Trophoblast cell (in vitro differentiated cells and primary cell): ENCODE measurements around the gene NOS1AP.

Experiments
- DNase-seq, 2 donors: peaks; one replicate each; pipeline ENCODE4 v3.0.0-alpha.2; 2016
- H2AFZ ChIP-seq: 2 replicates; pipeline ENCODE4 v1.6.1; 2013; ENCODE audit warnings: low read length, moderate library complexity, mild to moderate bottlenecking; ENCODE audit not compliant: insufficient read depth, poor library complexity
- H2AK5ac ChIP-seq: 2 replicates; pipeline ENCODE4 v1.6.1; 2013; ENCODE audit warnings: mild to moderate bottlenecking, low read length
- H2BK120ac ChIP-seq: 2 replicates; pipeline ENCODE4 v1.6.1; 2013; ENCODE audit warnings: low read length, mild to moderate bottlenecking, moderate library complexity; ENCODE audit not compliant: insufficient read depth, poor library complexity
- H2BK12ac ChIP-seq: 2 replicates; pipeline ENCODE4 v1.6.1; 2013; ENCODE audit warnings: mild to moderate bottlenecking, low read length, moderate library complexity
- H2BK5ac ChIP-seq: 2 replicates; pipeline ENCODE4 v1.6.1; 2013; ENCODE audit warnings: low read length, low read depth, moderate library complexity, mild to moderate bottlenecking; ENCODE audit not compliant: poor library complexity
- H3K14ac ChIP-seq: 2 replicates; pipeline ENCODE4 v1.6.1; 2013; ENCODE audit warnings: mild to moderate bottlenecking, low read length
- H3K18ac ChIP-seq: 2 replicates; pipeline ENCODE4 v1.6.1; 2013; ENCODE audit warnings: mild to moderate bottlenecking, low read length
- H3K23ac ChIP-seq: 2 replicates; pipeline ENCODE4 v1.6.1; 2013; ENCODE audit warnings: low read length
- H3K27ac ChIP-seq: 2 replicates; pipeline ENCODE4 v1.5.1; 2013; ENCODE audit warnings: low read depth, mild to moderate bottlenecking, inconsistent platforms, low read length, moderate library complexity
- H3K27me3 ChIP-seq: 2 replicates; pipeline ENCODE4 v1.6.1; 2013; ENCODE audit warnings: inconsistent platforms, mild to moderate bottlenecking, low read length, moderate library complexity; ENCODE audit not compliant: insufficient read depth
- H3K36me3 ChIP-seq, 2 experiments: 1 replicate in 1 of 2; 2 replicates in 1 of 2; pipeline ENCODE4 v1.6.1; 2013; ENCODE audit warnings: low read length in 2 of 2, mild to moderate bottlenecking in 2 of 2, moderate library complexity in 1 of 2; ENCODE audit not compliant: insufficient read depth in 2 of 2, control insufficient read depth in 1 of 2
- H3K4ac ChIP-seq: 2 replicates; pipeline ENCODE4 v1.6.1; 2013; ENCODE audit warnings: low read depth, mild to moderate bottlenecking, low read length, moderate library complexity
- H3K4me1 ChIP-seq, 2 experiments: 1 replicate in 1 of 2; 2 replicates in 1 of 2; pipeline ENCODE4 v1.6.1; 2013; ENCODE audit warnings: low read length in 2 of 2, mild to moderate bottlenecking in 2 of 2, moderate library complexity in 1 of 2; ENCODE audit not compliant: insufficient read depth in 2 of 2, control insufficient read depth in 1 of 2
- H3K4me2 ChIP-seq: 2 replicates; pipeline ENCODE4 v1.6.1; 2013; ENCODE audit warnings: inconsistent platforms, mild to moderate bottlenecking, low read length, moderate library complexity
- H3K4me3 ChIP-seq: 2 replicates; pipeline ENCODE4 v1.5.1; 2013; ENCODE audit warnings: mild to moderate bottlenecking, low read depth, low read length, inconsistent platforms
- H3K79me1 ChIP-seq: one replicate; pipeline ENCODE4 v1.6.1; 2013; ENCODE audit warnings: low read length
- H3K79me2 ChIP-seq: 2 replicates; pipeline ENCODE4 v1.6.1; 2013; ENCODE audit warnings: low read length, mild to moderate bottlenecking; ENCODE audit not compliant: control insufficient read depth, insufficient read depth, poor library complexity
- H3K9ac ChIP-seq: 2 replicates; pipeline ENCODE4 v1.6.1; 2013; ENCODE audit warnings: mild to moderate bottlenecking, low read length
- H3K9me3 ChIP-seq: 2 replicates; pipeline ENCODE4 v1.6.1; 2013; ENCODE audit warnings: low read depth, mild to moderate bottlenecking, control low read depth, inconsistent platforms, low read length; ENCODE audit not compliant: insufficient read depth
- H4K12ac ChIP-seq: 2 replicates; pipeline ENCODE4 v1.6.1; 2013; ENCODE audit warnings: low read depth, mild to moderate bottlenecking, low read length, moderate library complexity
- H4K8ac ChIP-seq: 2 replicates; pipeline ENCODE4 v1.6.1; 2013; ENCODE audit warnings: low read depth, mild to moderate bottlenecking, low read length, moderate library complexity
- H4K91ac ChIP-seq: one replicate; pipeline ENCODE4 v1.6.1; 2013; ENCODE audit warnings: low read depth, mild to moderate bottlenecking, low read length, moderate library complexity
- WGBS: extraction: QIAGEN DNeasy Blood & Tissue Kit; methylation state at CpG from one replicate; pipeline ENCODE4 v1.1.7; 2013; ENCODE audit warnings: missing lambda C conversion rate; ENCODE audit not compliant: insufficient read length, insufficient coverage; ENCODE audit errors: extremely low coverage; 5-methylcytosine and 5-hydroxymethylcytosine counted together

The NOS1AP gene

GRCh38 chr1:162405800-162406199 is 336.3 kb downstream of the NOS1AP start:
- Histone ChIP-seq H3K4me1 (peaks cover 2% of the 10 kb centered on the region in 2 experiments), H2BK12ac (no peak overlapping the region), H4K12ac (no peak overlapping the region), H3K23ac (no peak overlapping the region), H4K91ac (no peak overlapping the region), H3K27ac (no peak overlapping the region), H3K4me3 (no peak overlapping the region), H3K79me1 (no peaks in the 10 kb centered on the region), H2BK5ac (no peak overlapping the region), H3K27me3 (no peaks in the 10 kb centered on the region), H4K8ac (no peak overlapping the region), H2AK5ac (no peak overlapping the region), H3K79me2 (no peaks in the 10 kb centered on the region), H3K4ac (no peak overlapping the region), H3K36me3 (no peaks in the 10 kb centered on the region), H3K14ac (no peak overlapping the region), H2BK120ac (no peak overlapping the region), H3K9me3 (no peaks in the 10 kb centered on the region), H2AFZ (no peak overlapping the region), H3K9ac (no peak overlapping the region), H3K18ac (no peak overlapping the region), H3K4me2 (no peak overlapping the region)
- DNase-seq, result peak in 1 of 2 donors; percentile 57
- no CpG with 5 or more reads among the region's 5 CpGs for WGBS

- Histone ChIP-seq H3K14ac (no peak overlapping the region), H3K27ac (no peak overlapping the region), H2BK120ac (no peak overlapping the region), H3K4me3 (no peak overlapping the region), H4K12ac (no peak overlapping the region), H3K79me1 (no peaks in the 10 kb centered on the region), H2AFZ (no peak overlapping the region), H3K23ac (no peak overlapping the region), H3K79me2 (no peaks in the 10 kb centered on the region), H4K91ac (no peak overlapping the region), H3K18ac (no peak overlapping the region), H3K27me3 (no peaks in the 10 kb centered on the region), H3K4ac (no peak overlapping the region), H3K9me3 (no peaks in the 10 kb centered on the region), H2BK12ac (no peak overlapping the region), H3K36me3 (no peaks in the 10 kb centered on the region), H2AK5ac (no peak overlapping the region), H3K4me1 (peaks cover 2% of the 10 kb centered on the region in 2 experiments), H4K8ac (no peak overlapping the region), H3K4me2 (no peak overlapping the region), H2BK5ac (no peak overlapping the region), H3K9ac (no peak overlapping the region)
- WGBS, result no CpG with 5 or more reads among the region's 2 CpGs
- DNase-seq, result no peak
Observed at GRCh38 chr1:162406811-162407210, 337.3 kb downstream of the NOS1AP start.

- no peak overlapping the region for H4K91ac ChIP-seq
- H3K9ac ChIP-seq, result no peak overlapping the region
- H3K14ac ChIP-seq, result no peak overlapping the region
- no peak overlapping the region for H2BK120ac ChIP-seq
- H2AK5ac ChIP-seq, result no peak overlapping the region
- H3K27me3 ChIP-seq, result no peaks in the 10 kb centered on the region
- no peak overlapping the region for H4K12ac ChIP-seq
- H3K23ac ChIP-seq, result no peak overlapping the region
- H2BK5ac ChIP-seq, result no peak overlapping the region
- WGBS, result no CpG with 5 or more reads among the region's 1 CpG
- peaks cover 2% of the 10 kb centered on the region in 2 experiments for H3K4me1 ChIP-seq
- H3K79me2 ChIP-seq, result no peaks in the 10 kb centered on the region
- no peak overlapping the region for H3K4me3 ChIP-seq
- no peak overlapping the region for H3K4ac ChIP-seq
- H3K9me3 ChIP-seq, result no peaks in the 10 kb centered on the region
- H4K8ac ChIP-seq, result no peak overlapping the region
- H3K18ac ChIP-seq, result no peak overlapping the region
- no peaks in the 10 kb centered on the region for H3K79me1 ChIP-seq
- H3K27ac ChIP-seq, result no peak overlapping the region
- H2AFZ ChIP-seq, result no peak overlapping the region
- no peak overlapping the region for H2BK12ac ChIP-seq
- H3K4me2 ChIP-seq, result no peak overlapping the region
- DNase-seq, result no peak
- H3K36me3 ChIP-seq, result no peaks in the 10 kb centered on the region
Observed at GRCh38 chr1:162407539-162407938, 338.0 kb downstream of the NOS1AP start.

- Histone ChIP-seq H3K23ac (no peak within 1 kb of the TSS), H3K27ac (no peak within 1 kb of the TSS), H2AFZ (no peak within 1 kb of the TSS), H3K27me3 (no peaks in the 10 kb centered on the region), H3K4me3 (no peak within 1 kb of the TSS), H4K91ac (no peak within 1 kb of the TSS), H3K79me1 (no peaks in the 10 kb centered on the region), H2AK5ac (no peak within 1 kb of the TSS), H3K36me3 (no peaks in the 10 kb centered on the region), H3K18ac (no peak within 1 kb of the TSS), H3K4me2 (no peak within 1 kb of the TSS), H3K4ac (no peak within 1 kb of the TSS), H4K12ac (no peak within 1 kb of the TSS), H4K8ac (no peak within 1 kb of the TSS), H3K9ac (no peak within 1 kb of the TSS), H3K9me3 (no peaks in the 10 kb centered on the region), H2BK120ac (no peak within 1 kb of the TSS), H2BK12ac (no peak within 1 kb of the TSS), H3K4me1 (peaks cover 0 to 2% of the 10 kb centered on the region in 2 experiments), H3K79me2 (no peaks in the 10 kb centered on the region), H2BK5ac (no peak within 1 kb of the TSS), H3K14ac (no peak within 1 kb of the TSS)
- WGBS, result no CpG with 5 or more reads among the region's 3 CpGs
- no peak for DNase-seq
Observed at GRCh38 chr1:162412002-162412401, 342.5 kb downstream of the NOS1AP start, which contains the start of gene SH2D1B. TSS of gene SH2D1B (minus strand) at chr1:162412136. CDS start at chr1:162412016, 120 bp downstream.
